H1 (cell line): Measurements from ENCODE around the gene ANXA3. TPM values are rescaled to one million over a fixed set of nuclear protein-coding genes. Genes with fewer than 3 reads are reported as not detected.

Experiments used
- CTCF ChIA-PET: fragments of 300-600 bp; sonication (Branson Sonifier 250); formaldehyde crosslinking; loops from one replicate; lab custom pipeline; 2021; ENCODE audit not compliant: partially characterized antibody; lab: Charles Lee
- POLR2A ChIA-PET: fragments of 300-600 bp; sonication (Branson Sonifier 250); formaldehyde crosslinking; loops from one replicate; lab custom pipeline; 2021; ENCODE audit warnings: inconsistent platforms; ENCODE audit not compliant: partially characterized antibody; lab: Charles Lee
- DNase-seq, 2 experiments: peaks; one replicate each; pipeline versions ENCODE4 v3.0.0 to v3.0.0-alpha.2; 2010 to 2022; ENCODE audit warnings: low spot score in 2 of 2, low read depth in 1 of 2, mixed read lengths in 1 of 2
- FAIRE-seq: peaks from 2 replicates; lab custom pipeline; 2011; peaks lifted over from hg19 to GRCh38; lab: Jason Lieb, UNC
- H2AFZ ChIP-seq: 2 replicates; pipeline ENCODE4 v1.8.1; 2012; ENCODE audit warnings: low read length, inconsistent platforms
- H2AK5ac ChIP-seq: 2 replicates; pipeline ENCODE4 v1.6.1; 2013; ENCODE audit warnings: low read depth, low read length
- H2BK120ac ChIP-seq: replicated peaks from 2 replicates; pipeline ENCODE3; 2013; ENCODE audit warnings: low read depth, low read length, inconsistent platforms
- H2BK12ac ChIP-seq: 2 replicates; pipeline ENCODE4 v1.6.1; 2013; ENCODE audit warnings: low read depth, low read length
- H2BK15ac ChIP-seq: 2 replicates; pipeline ENCODE4 v1.6.1; 2013; ENCODE audit warnings: low read length
- H2BK20ac ChIP-seq: 2 replicates; pipeline ENCODE4 v1.6.1; 2013; ENCODE audit warnings: low read length
- H2BK5ac ChIP-seq: 2 replicates; pipeline ENCODE4 v1.6.1; 2013; ENCODE audit warnings: low read depth, low read length
- H3K14ac ChIP-seq: 2 replicates; pipeline ENCODE4 v1.6.1; 2013; ENCODE audit warnings: inconsistent platforms; ENCODE audit not compliant: insufficient read length
- H3K18ac ChIP-seq: 2 replicates; pipeline ENCODE4 v1.6.1; 2013; ENCODE audit warnings: low read length; ENCODE audit errors: extremely low read depth
- H3K23ac ChIP-seq: 2 replicates; pipeline ENCODE4 v1.6.1; 2013; ENCODE audit warnings: inconsistent platforms; ENCODE audit not compliant: insufficient read length
- H3K23me2 ChIP-seq: 2 replicates; pipeline ENCODE4 v1.6.1; 2013; ENCODE audit warnings: low read depth, low read length
- H3K27ac ChIP-seq: 2 replicates; pipeline ENCODE4 v1.6.1; 2011; ENCODE audit warnings: low read depth, low read length, inconsistent platforms
- H3K27me3 ChIP-seq, 4 experiments: replicated peaks in 1 of 4; 1 replicate in 1 of 4; 2 replicates in 3 of 4; pipeline versions ENCODE4 v1.6.1 to v1.8.1; 2011 to 2013; ENCODE audit warnings: low read length in 3 of 4, mild to moderate bottlenecking in 3 of 4, inconsistent platforms in 2 of 4, mixed read lengths in 2 of 4, moderate library complexity in 1 of 4; ENCODE audit not compliant: control insufficient read depth in 3 of 4, insufficient read depth in 3 of 4; ENCODE audit errors: extremely low read depth in 1 of 4
- H3K36me3 ChIP-seq, 4 experiments: 2 replicates each; pipeline versions ENCODE4 v1.6.1 to v1.8.1; 2011 to 2013; ENCODE audit warnings: mild to moderate bottlenecking in 4 of 4, low read length in 3 of 4, moderate library complexity in 2 of 4, control low read depth in 1 of 4, inconsistent platforms in 1 of 4; ENCODE audit not compliant: insufficient read depth in 4 of 4, control insufficient read depth in 2 of 4
- H3K4ac ChIP-seq: replicated peaks from 2 replicates; pipeline ENCODE3; 2013; ENCODE audit warnings: low read length, low read depth, mixed read lengths, inconsistent platforms; ENCODE audit not compliant: insufficient read length
- H3K4me1 ChIP-seq, 4 experiments: replicated peaks in 1 of 4; 1 replicate in 1 of 4; 2 replicates in 3 of 4; pipeline versions ENCODE4 v1.6.1 to v1.8.1; 2011 to 2013; ENCODE audit warnings: low read length in 3 of 4, inconsistent platforms in 2 of 4, mixed read lengths in 1 of 4; ENCODE audit not compliant: insufficient read depth in 4 of 4, control insufficient read depth in 3 of 4
- H3K4me2 ChIP-seq, 2 experiments: 2 replicates each; pipeline versions ENCODE4 v1.6.1 to v1.8.1; 2011 to 2013; ENCODE audit warnings: low read depth in 2 of 2, low read length in 2 of 2, control low read depth in 1 of 2, inconsistent platforms in 1 of 2, mild to moderate bottlenecking in 1 of 2; ENCODE audit not compliant: insufficient read depth in 1 of 2
- H3K4me3 ChIP-seq, 4 experiments: fragments of 200-600, 300-600 bp in 1 of 4; sonication (generic), shearing (Covaris generic), sonication (Bioruptor Twin) in 1 of 4; 2 replicates each; pipeline versions ENCODE4 v1.5.1 to v1.8.1; 2011 to 2016; ENCODE audit warnings: low read length in 4 of 4, low read depth in 3 of 4, control low read depth in 2 of 4, inconsistent platforms in 2 of 4, mild to moderate bottlenecking in 2 of 4, mixed read lengths in 1 of 4, moderate library complexity in 1 of 4; ENCODE audit not compliant: insufficient read depth in 2 of 4; ENCODE audit errors: extremely low read depth in 1 of 4
- H3K56ac ChIP-seq: replicated peaks from 2 replicates; pipeline ENCODE3; 2013; ENCODE audit warnings: low read depth, mild to moderate bottlenecking, mixed read lengths, low read length, inconsistent platforms; ENCODE audit not compliant: insufficient read length
- H3K79me1 ChIP-seq: 2 replicates; pipeline ENCODE4 v1.6.1; 2013; ENCODE audit warnings: low read depth, low read length, control low read depth
- H3K79me2 ChIP-seq, 2 experiments: 2 replicates each; pipeline versions ENCODE4 v1.6.1 to v1.8.1; 2012 to 2013; ENCODE audit warnings: low read length in 2 of 2, mild to moderate bottlenecking in 2 of 2, inconsistent platforms in 1 of 2; ENCODE audit not compliant: insufficient read depth in 2 of 2, control insufficient read depth in 1 of 2
- H3K9ac ChIP-seq, 4 experiments: replicated peaks in 1 of 4; 1 replicate in 1 of 4; 2 replicates in 3 of 4; pipeline versions ENCODE4 v1.6.1 to v1.8.1; 2011 to 2013; ENCODE audit warnings: low read depth in 3 of 4, low read length in 3 of 4, control low read depth in 2 of 4, mild to moderate bottlenecking in 2 of 4, moderate library complexity in 2 of 4, inconsistent platforms in 1 of 4; ENCODE audit errors: extremely low read depth in 1 of 4
- H3K9me3 ChIP-seq, 2 experiments: 2 replicates each; pipeline versions ENCODE4 v1.6.1 to v1.8.1; 2012 to 2013; ENCODE audit warnings: mild to moderate bottlenecking in 2 of 2, moderate library complexity in 2 of 2, control low read depth in 1 of 2, inconsistent platforms in 1 of 2, low read depth in 1 of 2, low read length in 1 of 2, mixed read lengths in 1 of 2; ENCODE audit not compliant: insufficient read depth in 2 of 2
- H4K20me1 ChIP-seq, 2 experiments: replicated peaks in 1 of 2; 2 replicates each; pipeline versions ENCODE3 to v1.8.1; 2011 to 2013; ENCODE audit warnings: inconsistent platforms in 2 of 2, low read length in 2 of 2, mild to moderate bottlenecking in 1 of 2; ENCODE audit not compliant: insufficient read depth in 2 of 2, control insufficient read depth in 1 of 2
- H4K5ac ChIP-seq: 2 replicates; pipeline ENCODE4 v1.6.1; 2013; ENCODE audit warnings: low read length, low read depth, mixed read lengths, inconsistent platforms; ENCODE audit not compliant: insufficient read length
- H4K8ac ChIP-seq: 2 replicates; pipeline ENCODE4 v1.8.0; 2013; ENCODE audit warnings: mild to moderate bottlenecking, moderate library complexity, low read length, inconsistent platforms; ENCODE audit not compliant: insufficient read depth; ENCODE audit errors: extremely low read depth
- H4K91ac ChIP-seq: replicated peaks from 2 replicates; pipeline ENCODE3; 2013; ENCODE audit warnings: low read length, mixed read lengths, inconsistent platforms; ENCODE audit not compliant: insufficient read length
- SIN3A ChIP-seq, 2 experiments: IDR thresholded peaks in 1 of 2; conservative IDR thresholded peaks in 1 of 2; 2 replicates each; pipeline ENCODE4 v1.6.1; 2011 to 2012; ENCODE audit warnings: low read length in 2 of 2, improper control_type of control experiment in 1 of 2, low read depth in 1 of 2, mild to moderate bottlenecking in 1 of 2
- WGBS, 2 experiments: shearing (Covaris generic) in 1 of 2; methylation state at CpG; one replicate each; pipeline versions ENCODE4 v1.1.6 to v1.1.7; 2013 to 2015; ENCODE audit warnings: low lambda C conversion rate in 2 of 2, mixed read lengths in 2 of 2, inconsistent platforms in 1 of 2, low coverage in 1 of 2, missing lambda C conversion rate in 1 of 2; ENCODE audit not compliant: insufficient replicate concordance in 2 of 2, insufficient coverage in 1 of 2, insufficient read length in 1 of 2; ENCODE audit errors: extremely low coverage in 1 of 2, missing lambda C conversion rate in 1 of 2; 5-methylcytosine and 5-hydroxymethylcytosine counted together
- polyA plus RNA-seq, 7 experiments: library from polyadenylated mRNA; depleted of rRNA in 3 of 7; stranded (reverse) in 5 of 7; unstranded in 2 of 7; fragments of >200 nt in 5 of 7; fragments of 200-250 nt in 2 of 7; gene quantifications; 1 replicate in 5 of 7; 2 replicates in 1 of 7; 4 replicates in 1 of 7; pipeline versions ENCODE4 v1.2.1 to v1.2.3, GENCODE V29; 2011 to 2013; ENCODE audit warnings: missing spikeins in 2 of 7, mixed read lengths in 2 of 7
- total RNA-seq: library from RNA; stranded (reverse); fragmentation: NEBNext Ultra II Directional; extraction: Animal tissue kit (Norgen Biotek cat#: 25700); gene quantifications from 2 replicates; pipeline ENCODE4 v1.2.1, GENCODE V29; 2021

ANXA3 gene
- total and polyA plus RNA-seq, 2 of the 8 experiments (the other 6 are each of a cell fraction or from before 2014, with no cell fraction given) = 10.3 to 27.3 TPM

DNA sequence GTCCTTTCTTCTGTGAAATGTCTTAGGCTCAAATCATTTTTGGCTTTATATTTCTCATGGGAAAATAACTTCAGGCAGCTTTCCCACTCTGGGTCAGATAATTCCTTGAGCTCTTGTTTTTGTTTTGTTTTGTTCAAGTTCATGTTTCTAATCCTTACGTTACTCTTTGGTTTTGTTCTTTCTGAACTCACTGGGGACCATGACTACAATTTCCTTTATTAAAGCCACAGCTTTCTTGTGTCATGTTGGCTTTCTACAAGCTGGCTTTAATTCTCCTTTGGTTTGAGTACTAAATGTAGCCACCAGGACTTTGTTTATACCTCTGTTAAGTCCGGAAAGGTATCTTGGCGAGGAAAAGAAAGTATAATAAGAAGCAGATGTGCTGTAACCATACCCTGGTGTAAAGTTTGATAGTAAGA is 30.8 kb upstream of the ANXA3 start:
- ChIA-PET POLR2A (interaction anchor here (0.9 kb wide), 1 partner anchor 11 kb away, joined by 3 read pairs; no protein-coding TSS in a partner anchor), CTCF (no interaction called here)
- H2BK5ac ChIP-seq = no peak overlapping the region
- DNase-seq = no peak
- no peak overlapping the region for H2BK20ac ChIP-seq
- 86% methylated on average over 3 of the region's 3 CpGs; no CpG with 5 or more reads in 1 of the 2 experiments for WGBS, 2 experiments
- no peaks in the 10 kb centered on the region for H3K4me1 ChIP-seq
- no peak overlapping the region for H3K4me2 ChIP-seq
- no peak overlapping the region for H4K91ac ChIP-seq
- H3K4ac ChIP-seq = no peak overlapping the region
- TF ChIP-seq SIN3A (conservative IDR thresholded peaks at IDR 0.05 in 1 of 2, IDR thresholded peaks at IDR 0.05 in 1 of 2; ENCODE audit: low read depth in 1 of 2, low read length in 2 of 2) = no peak
- H3K27me3 ChIP-seq = no peaks in the 10 kb centered on the region
- peaks cover 4 to 65% (median 39%) of the 10 kb centered on the region in 4 experiments; a peak in 7 of 8 replicates for H3K36me3 ChIP-seq
- H3K9me3 ChIP-seq = no peaks in the 10 kb centered on the region
- no peak overlapping the region for H3K18ac ChIP-seq
- no peaks in the 10 kb centered on the region for H4K20me1 ChIP-seq
- H2AFZ ChIP-seq = no peak overlapping the region
- H2BK12ac ChIP-seq = no peak overlapping the region
- no peaks in the 10 kb centered on the region for H3K79me2 ChIP-seq
- no peak overlapping the region for H4K5ac ChIP-seq
- no peak overlapping the region for H3K9ac ChIP-seq
- H3K14ac ChIP-seq = no peak overlapping the region
- H2BK120ac ChIP-seq = no peak overlapping the region
- no peak overlapping the region for H3K56ac ChIP-seq
- H3K4me3 ChIP-seq = no peak overlapping the region
- H2BK15ac ChIP-seq = no peak overlapping the region
- no peaks in the 10 kb centered on the region for H3K79me1 ChIP-seq
- no peak overlapping the region for H3K23ac ChIP-seq
- H3K27ac ChIP-seq = no peak overlapping the region
- H4K8ac ChIP-seq = no peak overlapping the region
- H2AK5ac ChIP-seq = no peak overlapping the region
- no peak for FAIRE-seq
- no peaks in the 10 kb centered on the region for H3K23me2 ChIP-seq
